HFF-Myc (cell line): Measurements from ENCODE around the gene TOM1.

ENCODE experiments used
- DNase-seq: peaks from one replicate; pipeline ENCODE4 v3.0.0-alpha.2; 2011; ENCODE audit warnings: low read depth; ENCODE audit errors: extremely low read depth
- H3K4me3 ChIP-seq: replicated peaks from 2 replicates; pipeline ENCODE4 v1.5.1; 2011; ENCODE audit warnings: low read depth, mild to moderate bottlenecking, control low read depth, low read length
- CTCF ChIP-seq: IDR thresholded peaks from 2 replicates; pipeline ENCODE4 v1.5.1; 2012; ENCODE audit warnings: mild to moderate bottlenecking, low read depth, low read length, control low read depth; ENCODE audit errors: missing control alignments

Gene TOM1

DNA sequence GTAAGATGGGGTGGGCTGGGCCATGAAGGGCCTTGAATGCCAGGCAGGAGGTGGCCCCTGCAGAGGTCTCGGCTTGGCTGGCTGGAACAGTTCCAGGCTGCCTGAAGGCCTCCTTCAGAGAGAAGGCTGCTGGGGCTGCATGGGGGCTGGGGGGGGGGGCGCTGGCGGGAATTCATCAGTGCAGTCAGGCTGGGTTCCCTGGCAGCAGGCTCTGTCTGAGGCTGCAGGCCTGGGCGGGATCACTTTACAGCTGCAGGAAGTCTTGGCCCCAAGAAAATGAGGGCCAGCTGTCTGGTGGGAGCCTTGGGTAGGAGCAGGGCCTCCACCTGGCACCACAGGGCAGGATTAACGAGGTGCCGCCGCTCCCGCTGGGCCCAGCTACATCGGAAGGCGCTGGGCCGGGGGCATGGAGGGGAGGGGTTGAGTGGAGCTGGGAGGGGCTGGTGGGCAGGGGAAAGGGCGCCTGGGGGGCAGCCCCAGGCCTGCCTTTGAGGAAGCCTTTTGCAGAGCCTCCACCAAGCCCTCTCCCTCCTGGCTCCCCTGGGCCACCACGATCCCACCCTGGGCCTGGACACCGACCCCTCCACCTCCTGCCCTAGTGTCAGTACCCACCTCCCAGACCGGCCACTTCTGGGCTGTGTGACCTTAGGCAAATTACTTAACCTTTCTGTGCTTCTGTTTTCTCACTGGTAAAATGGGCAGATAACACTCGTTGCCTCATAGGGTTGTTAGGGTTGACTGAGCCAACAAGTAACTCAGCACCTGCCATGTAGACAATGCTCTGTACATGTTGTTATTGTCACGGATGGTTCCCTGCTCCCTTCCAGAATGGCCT lies 50.2 kb downstream of the TOM1 start:
- DNase-seq: no peak
- TF ChIP-seq CTCF: no peak
- H3K4me3 ChIP-seq: no peak overlapping the region

DNA sequence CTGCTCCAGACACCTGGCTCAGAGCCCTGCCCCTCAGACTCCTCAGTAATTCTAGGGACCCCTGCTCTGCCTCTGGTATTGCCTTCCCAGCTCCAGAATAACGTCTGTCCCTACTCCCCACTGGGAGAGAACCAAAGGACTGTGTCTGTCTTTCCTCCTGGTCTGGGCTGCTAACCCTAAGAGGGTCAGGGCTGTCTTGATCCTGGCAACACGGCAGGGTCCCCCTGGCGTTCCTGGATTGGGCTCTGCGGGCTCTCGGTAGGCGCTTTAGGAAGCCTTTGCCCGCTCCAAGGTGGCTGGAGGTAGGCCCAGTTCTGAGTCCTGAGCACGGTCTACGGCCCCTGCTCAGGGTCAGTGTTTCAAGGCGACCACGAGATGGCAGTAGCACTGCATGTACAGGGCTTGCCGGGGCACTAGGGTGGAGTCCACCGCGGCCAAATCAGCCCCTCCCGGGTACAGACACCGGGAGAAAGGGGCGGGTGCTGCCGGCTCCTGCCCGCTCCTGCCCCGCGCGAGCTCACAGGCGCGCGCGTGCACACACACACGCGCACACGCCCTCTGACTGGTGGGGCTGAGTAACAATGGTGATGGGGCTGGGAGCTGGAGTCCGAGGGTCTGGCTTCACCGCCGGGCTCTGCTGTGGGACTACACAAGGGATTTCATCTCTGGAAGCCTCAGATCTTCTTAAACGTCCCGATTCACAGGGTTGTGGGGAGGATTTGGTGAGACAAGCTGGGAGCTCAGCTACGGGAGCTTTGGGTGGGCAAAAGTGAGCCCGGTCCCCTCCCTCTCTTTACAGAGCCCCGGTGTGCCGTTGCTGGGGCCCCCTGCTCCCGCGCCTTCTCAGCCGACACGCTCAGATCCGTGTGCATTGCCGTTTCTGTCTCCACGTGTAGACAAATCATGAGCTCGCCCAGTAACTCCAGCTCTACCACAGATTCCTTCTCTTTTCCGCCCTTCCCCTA lies 51.1 kb downstream of the TOM1 start:
- peak; percentile 82 for DNase-seq
- peak; percentile 50 for TF ChIP-seq CTCF
- H3K4me3 ChIP-seq: peak overlapping the region; percentile 58

- H3K4me3 ChIP-seq: no peak overlapping the region
Observed at GRCh38 chr22:35352214-35353111, 52.8 kb downstream of the TOM1 start.

DNA sequence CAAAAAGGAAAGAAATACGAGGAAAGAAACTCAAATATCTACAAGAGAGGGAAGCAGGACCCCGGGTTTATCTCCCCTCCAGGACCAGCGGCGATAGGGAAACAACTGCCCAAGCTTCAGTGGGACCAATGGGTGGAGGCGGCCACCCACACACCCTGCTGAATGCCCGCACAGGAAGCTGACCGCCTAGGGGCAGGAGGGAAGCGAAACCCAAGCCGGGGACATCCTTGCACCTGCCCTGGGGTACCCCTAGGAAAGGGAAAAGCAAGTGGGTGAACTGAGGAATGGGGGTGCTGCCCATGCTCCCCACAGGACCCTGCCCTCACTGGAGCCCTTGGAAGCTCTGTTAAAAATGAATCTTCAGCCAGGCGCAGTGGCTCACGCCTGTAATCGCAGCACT lies 53.6 kb downstream of the TOM1 start:
- no peak for DNase-seq
- TF ChIP-seq CTCF: no peak
- H3K4me3 ChIP-seq: no peak overlapping the region

More at GRCh38 chr22:35352214-35353111, 52.8 kb downstream of the TOM1 start:
- TF ChIP-seq CTCF: no peak
- DNase-seq: no peak

GRCh38 chr22:35354068-35354467 lies 54.4 kb downstream of the TOM1 start:
- H3K4me3 ChIP-seq: no peak overlapping the region
- no peak for TF ChIP-seq CTCF
- DNase-seq: no peak
